Activated naive CD4-positive, alpha-beta T cell treated with anti-CD3 and anti-CD28 coated beads, Interleukin-2, amount 50 U/mL, for 72 hours (primary cell): Measurements from ENCODE around the gene SEMA5A. TPM values are rescaled to one million over a fixed set of nuclear protein-coding genes. Genes with fewer than 3 reads are reported as not detected.

Experiments
- ATAC-seq, 2 donors: fragments of 150-1000 bp; cut with Tn5 transposase; 2 replicates each; pipeline ENCODE4 v1.10.0; 2021; ENCODE audit warnings: mild to moderate bottlenecking in 2 of 2, moderate library complexity in 2 of 2
- DNase-seq, 2 donors: peaks; one replicate each; pipeline ENCODE4 v3.0.0; 2021 to 2022; ENCODE audit warnings: low spot score in 2 of 2
- H3K27ac Mint-ChIP-seq, 2 donors: one replicate each; pipeline ENCODE4 v1.8.0; 2022; ENCODE audit warnings: mild to moderate bottlenecking in 2 of 2, mixed read lengths in 2 of 2
- H3K36me3 Mint-ChIP-seq, 2 donors: one replicate each; pipeline ENCODE4 v1.8.0; 2022; ENCODE audit warnings: mixed read lengths in 2 of 2
- H3K9me3 Mint-ChIP-seq, 2 donors: one replicate each; pipeline ENCODE4 v1.8.0; 2022; ENCODE audit warnings: mixed read lengths in 2 of 2
- total RNA-seq, 2 donors: library from RNA; stranded (reverse); gene quantifications; one replicate each; pipeline ENCODE4 v1.2.3, GENCODE V29; 2022

The SEMA5A gene
- total RNA-seq, 2 donors from 2014 or later, result not detected

- DNase-seq, result no peak
- Mint-ChIP-seq H3K36me3 (peaks cover 0 to 31% of the 10 kb centered on the region in 2 donors), H3K9me3 (peaks cover 35 to 40% of the 10 kb centered on the region in 2 donors), H3K27ac (no peak overlapping the region)
- ATAC-seq, result no peak
Measured at GRCh38 chr5:9474219-9475002, 71.5 kb downstream of the SEMA5A start.

- Mint-ChIP-seq H3K27ac (no peak overlapping the region), H3K36me3 (peaks cover 0 to 27% of the 10 kb centered on the region in 2 donors), H3K9me3 (peaks cover 33 to 34% of the 10 kb centered on the region in 2 donors)
- ATAC-seq (no peak), DNase-seq (no peak)
Measured at GRCh38 chr5:9473624-9474023, 72.3 kb downstream of the SEMA5A start.

- Mint-ChIP-seq H3K36me3 (peaks cover 0 to 5% of the 10 kb centered on the region in 2 donors), H3K9me3 (peaks cover 14 to 18% of the 10 kb centered on the region in 2 donors), H3K27ac (no peak overlapping the region)
- ATAC-seq (no peak), DNase-seq (no peak)
Measured at GRCh38 chr5:9470410-9470809, 75.5 kb downstream of the SEMA5A start.

GRCh38 chr5:9468060-9468388 lies 77.9 kb downstream of the SEMA5A start:
- Mint-ChIP-seq H3K27ac (no peak overlapping the region), H3K9me3 (peaks cover 0 to 4% of the 10 kb centered on the region in 2 donors), H3K36me3 (no peaks in the 10 kb centered on the region)
- ATAC-seq, result no peak
- no peak for DNase-seq

DNA sequence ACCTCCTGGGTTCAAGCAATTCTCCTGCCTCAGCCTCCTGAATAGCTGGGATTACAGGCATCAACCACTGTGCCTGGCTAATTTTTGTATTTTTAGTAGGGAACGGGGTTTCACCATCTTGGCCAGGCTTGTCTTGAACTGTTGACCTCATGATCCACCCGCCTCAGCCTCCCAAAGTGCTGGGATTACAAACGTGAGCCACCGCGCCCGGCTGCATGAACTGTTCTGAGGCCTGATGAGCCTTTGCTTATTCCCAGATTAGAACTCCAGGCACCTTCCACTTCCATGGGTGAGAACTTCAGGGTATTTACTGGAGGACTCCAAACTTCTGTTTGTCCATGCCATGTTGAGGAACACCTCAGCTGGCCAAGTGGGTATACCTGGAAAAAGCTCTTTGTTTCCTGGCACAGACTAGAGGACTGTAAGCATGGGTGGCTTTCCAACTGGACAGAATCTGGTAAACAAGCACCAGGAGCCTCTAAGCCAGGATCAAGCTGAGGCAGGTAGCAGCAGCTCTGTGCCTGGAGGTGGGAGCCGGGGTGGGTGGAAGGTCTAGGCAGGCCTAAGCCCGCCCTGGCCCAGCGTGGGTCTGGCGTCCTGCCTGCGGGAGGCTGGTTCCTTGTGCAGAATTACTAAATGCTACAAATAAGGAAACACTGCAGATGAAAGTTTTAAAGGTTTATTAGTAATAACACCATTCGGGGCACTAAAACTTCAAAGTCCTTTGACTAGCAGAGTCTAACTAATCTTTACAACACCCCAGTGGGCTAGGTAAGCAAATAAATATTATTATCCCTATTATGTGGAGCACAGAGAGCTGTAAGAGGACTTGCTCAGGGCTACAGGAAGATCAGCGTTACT lies 78.4 kb downstream of the SEMA5A start:
- DNase-seq (no peak), ATAC-seq (no peak)
- Mint-ChIP-seq H3K27ac (no peak overlapping the region), H3K9me3 (peaks cover 0 to 4% of the 10 kb centered on the region in 2 donors), H3K36me3 (no peaks in the 10 kb centered on the region)

DNA sequence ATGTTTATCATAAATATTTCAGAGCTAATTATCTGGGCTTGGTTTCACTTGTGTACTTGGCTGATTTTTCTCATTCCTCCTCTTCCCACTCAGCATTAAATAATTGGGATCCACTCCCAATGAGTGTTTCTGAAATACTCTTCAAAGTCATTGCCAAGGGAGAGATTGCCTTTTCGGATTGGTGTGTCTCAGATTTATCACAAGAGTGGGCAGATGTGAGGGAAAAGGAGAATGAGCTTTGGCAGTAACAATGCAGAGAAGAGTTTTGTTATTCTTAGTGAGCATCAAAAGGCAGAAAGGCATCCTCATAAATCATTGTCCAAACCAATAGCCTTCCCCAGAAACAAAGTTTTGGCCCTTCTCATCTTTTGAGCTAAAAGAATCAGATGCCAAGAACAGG lies 79.2 kb downstream of the SEMA5A start:
- H3K9me3 Mint-ChIP-seq, result peaks cover 0 to 4% of the 10 kb centered on the region in 2 donors
- H3K27ac Mint-ChIP-seq, result no peak overlapping the region
- no peak for ATAC-seq
- no peak for DNase-seq
- no peaks in the 10 kb centered on the region for H3K36me3 Mint-ChIP-seq

GRCh38 chr5:9464478-9464877 lies 81.4 kb downstream of the SEMA5A start:
- no peaks in the 10 kb centered on the region for H3K36me3 Mint-ChIP-seq
- H3K9me3 Mint-ChIP-seq, result peaks cover 0 to 4% of the 10 kb centered on the region in 2 donors
- ATAC-seq (no peak), DNase-seq (no peak)
- H3K27ac Mint-ChIP-seq, result no peak overlapping the region

GRCh38 chr5:9462109-9462508 lies 83.8 kb downstream of the SEMA5A start:
- ATAC-seq (no peak), DNase-seq (no peak)
- no peak overlapping the region for H3K27ac Mint-ChIP-seq
- peaks cover 0 to 5% of the 10 kb centered on the region in 2 donors for H3K36me3 Mint-ChIP-seq
- peaks cover 4 to 7% of the 10 kb centered on the region in 2 donors for H3K9me3 Mint-ChIP-seq

GRCh38 chr5:9460885-9461645 lies 84.8 kb downstream of the SEMA5A start:
- Mint-ChIP-seq H3K27ac (no peak overlapping the region), H3K36me3 (peaks cover 0 to 9% of the 10 kb centered on the region in 2 donors), H3K9me3 (peaks cover 4 to 7% of the 10 kb centered on the region in 2 donors)
- ATAC-seq, result no peak
- no peak for DNase-seq

DNA sequence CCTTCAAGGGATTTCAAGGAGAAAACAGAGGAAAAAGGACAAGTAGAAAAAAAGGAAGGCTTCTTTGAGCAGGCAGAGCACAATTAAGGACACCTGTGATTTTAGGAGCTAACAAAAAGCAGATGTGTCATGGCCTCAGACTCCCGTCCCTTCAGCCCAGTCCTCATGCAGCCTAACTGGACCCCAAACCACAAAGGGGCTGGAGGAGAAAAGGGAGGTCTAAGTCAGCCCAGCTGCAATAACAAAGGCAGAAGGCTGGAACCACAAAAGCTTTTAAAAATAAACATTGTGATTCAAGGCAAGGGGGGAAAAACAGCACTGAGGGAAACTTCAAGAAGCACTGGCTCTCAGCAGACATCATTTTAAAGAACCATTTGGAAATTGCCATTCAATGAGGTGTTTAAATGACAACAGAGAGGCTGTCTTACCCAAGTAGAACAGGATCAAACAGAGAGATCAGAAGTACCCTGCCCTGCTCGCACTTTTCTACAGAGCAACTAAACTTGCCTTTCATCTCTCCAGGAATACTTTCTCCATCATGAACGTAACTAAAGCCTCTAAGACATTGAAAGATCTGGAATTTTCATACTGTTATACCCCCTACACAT lies 89.3 kb downstream of the SEMA5A start:
- H3K27ac Mint-ChIP-seq, result no peak overlapping the region
- H3K9me3 Mint-ChIP-seq, result peaks cover 3 to 4% of the 10 kb centered on the region in 2 donors
- ATAC-seq, result no peak
- peaks cover 0 to 10% of the 10 kb centered on the region in 2 donors for H3K36me3 Mint-ChIP-seq
- no peak for DNase-seq

GRCh38 chr5:9455826-9456434 lies 89.9 kb downstream of the SEMA5A start:
- DNase-seq (no peak), ATAC-seq (no peak)
- no peak overlapping the region for H3K27ac Mint-ChIP-seq
- peaks cover 3 to 4% of the 10 kb centered on the region in 2 donors for H3K9me3 Mint-ChIP-seq
- peaks cover 0 to 10% of the 10 kb centered on the region in 2 donors for H3K36me3 Mint-ChIP-seq

- peaks cover 0 to 10% of the 10 kb centered on the region in 2 donors for H3K36me3 Mint-ChIP-seq
- DNase-seq (no peak), ATAC-seq (no peak)
- H3K9me3 Mint-ChIP-seq, result peaks cover 4 to 6% of the 10 kb centered on the region in 2 donors
- H3K27ac Mint-ChIP-seq, result no peak overlapping the region
Measured at GRCh38 chr5:9454491-9454890, 91.4 kb downstream of the SEMA5A start.

GRCh38 chr5:9454012-9454481 lies 91.8 kb downstream of the SEMA5A start:
- peaks cover 4 to 8% of the 10 kb centered on the region in 2 donors for H3K9me3 Mint-ChIP-seq
- H3K27ac Mint-ChIP-seq, result no peak overlapping the region
- peaks cover 0 to 10% of the 10 kb centered on the region in 2 donors for H3K36me3 Mint-ChIP-seq
- DNase-seq (no peak), ATAC-seq (no peak)

GRCh38 chr5:9453480-9454011 lies 92.3 kb downstream of the SEMA5A start:
- DNase-seq (no peak), ATAC-seq (no peak)

GRCh38 chr5:9452181-9452580 lies 93.7 kb downstream of the SEMA5A start:
- peaks cover 7 to 13% of the 10 kb centered on the region in 2 donors for H3K9me3 Mint-ChIP-seq
- DNase-seq (no peak), ATAC-seq (no peak)
- no peak overlapping the region for H3K27ac Mint-ChIP-seq
- H3K36me3 Mint-ChIP-seq, result peaks cover 0 to 6% of the 10 kb centered on the region in 2 donors

More at GRCh38 chr5:9453480-9454011, 92.3 kb downstream of the SEMA5A start:
- H3K9me3 Mint-ChIP-seq, result peaks cover 4 to 13% of the 10 kb centered on the region in 2 donors
- H3K27ac Mint-ChIP-seq, result no peak overlapping the region
- peaks cover 0 to 10% of the 10 kb centered on the region in 2 donors for H3K36me3 Mint-ChIP-seq
